A549 (cell line): ENCODE data around the gene DGCR2. TPM values are rescaled to one million over a fixed set of nuclear protein-coding genes. Genes with fewer than 3 reads are reported as not detected.

Experiments used
- ATAC-seq, 2 experiments: fragments of 200-7000 bp in 1 of 2; fragments of >200 bp in 1 of 2; cut with Nextera tagmentation in 1 of 2; cut with Tn5 transposase in 1 of 2; 3 replicates each; pipeline versions ENCODE4 v1.8.0 to v1.9.1; 2018 to 2020; ENCODE audit warnings: mild to moderate bottlenecking in 1 of 2, moderate library complexity in 1 of 2
- CTCF ChIA-PET: fragments of 300-600 bp; sonication (Branson Sonifier 250); formaldehyde crosslinking; extraction: SDS; loops from one replicate; lab custom pipeline; 2021; ENCODE audit warnings: antibody characterized with exemption, inconsistent platforms; lab: Yijun Ruan, JAX
- POLR2A ChIA-PET: fragments of 350-600 bp; formaldehyde crosslinking; extraction: SDS; loops from one replicate; lab custom pipeline; 2021; ENCODE audit warnings: antibody characterized with exemption, inconsistent platforms; lab: Yijun Ruan, JAX
- DNase-seq, 2 experiments: peaks; one replicate each; pipeline versions ENCODE4 v3.0.0 to v3.0.0-alpha.2; 2011 to 2016; ENCODE audit warnings: low read depth in 1 of 2, low spot score in 1 of 2
- FAIRE-seq: peaks from 2 replicates; lab custom pipeline; 2011; peaks lifted over from hg19 to GRCh38; lab: Jason Lieb, UNC
- H3K27ac ChIP-seq, 2 experiments: fragments of >200 bp; sonication (Bioruptor Twin); formaldehyde crosslinking; 3 replicates each; pipeline ENCODE4 v1.5.1; 2016 to 2017
- H3K4me1 ChIP-seq: fragments of >200 bp; sonication (Bioruptor Twin); formaldehyde crosslinking; 3 replicates; pipeline ENCODE4 v1.6.1; 2016
- H3K4me2 ChIP-seq: fragments of >200 bp; sonication (Bioruptor Twin); formaldehyde crosslinking; 3 replicates; pipeline ENCODE4 v1.6.1; 2016
- H3K4me3 ChIP-seq: fragments of >200 bp; sonication (Bioruptor Twin); formaldehyde crosslinking; 3 replicates; pipeline ENCODE4 v1.5.1; 2016
- H3K9me3 ChIP-seq: fragments of >200 bp; sonication (Bioruptor Twin); formaldehyde crosslinking; 3 replicates; pipeline ENCODE4 v1.6.1; 2016
- BHLHE40 ChIP-seq: IDR thresholded peaks from 2 replicates; pipeline ENCODE4 v1.6.1; 2012; ENCODE audit warnings: low read depth, low read length, inconsistent platforms
- CBX8 ChIP-seq: fragments of 200-600 bp; sonication (generic); IDR thresholded peaks from 2 replicates; pipeline ENCODE4 v1.6.1; 2016
- CEBPB ChIP-seq, 2 experiments: fragments of >200 bp in 1 of 2; sonication (Bioruptor Twin) in 1 of 2; formaldehyde crosslinking in 1 of 2; IDR thresholded peaks; 2 replicates each; pipeline ENCODE4 v1.6.1; 2012 to 2016
- CHD2 ChIP-seq: fragments of 150-350 bp; IDR thresholded peaks from 2 replicates; pipeline ENCODE4 v1.6.1; 2014; ENCODE audit warnings: low read length; ENCODE audit not compliant: partially characterized antibody
- CHD4 ChIP-seq: fragments of 200-600 bp; sonication (generic); IDR thresholded peaks from 2 replicates; pipeline ENCODE4 v1.6.1; 2016; ENCODE audit warnings: antibody characterized with exemption, mild to moderate bottlenecking, borderline replicate concordance
- ELK1 ChIP-seq: fragments of 150-350 bp; IDR thresholded peaks from 2 replicates; pipeline ENCODE4 v1.6.1; 2014; ENCODE audit warnings: low read depth, mild to moderate bottlenecking, low read length
- EP300 ChIP-seq, 2 experiments: fragments of >200 bp; sonication (Bioruptor Twin); formaldehyde crosslinking; IDR thresholded peaks; 2 replicates in 1 of 2; 3 replicates in 1 of 2; pipeline ENCODE4 v1.6.1; 2016 to 2017
- ESRRA ChIP-seq: fragments of 150-350 bp; IDR thresholded peaks from 2 replicates; pipeline ENCODE4 v1.6.1; 2014; ENCODE audit warnings: mild to moderate bottlenecking, low read length, borderline replicate concordance
- FOSL2 ChIP-seq, 2 experiments: fragments of 450-650 bp in 1 of 2; fragments of >200 bp in 1 of 2; sonication (Bioruptor Twin) in 1 of 2; formaldehyde crosslinking; IDR thresholded peaks; 2 replicates each; pipeline versions ENCODE4 v1.5.0 to v1.6.1; 2016 to 2020; ENCODE audit warnings: mild to moderate bottlenecking in 1 of 2, moderate library complexity in 1 of 2
- GATA3 ChIP-seq: IDR thresholded peaks from 2 replicates; pipeline ENCODE4 v1.6.1; 2012; ENCODE audit warnings: borderline replicate concordance
- HES2 ChIP-seq: fragments of >200 bp; sonication (Bioruptor Twin); formaldehyde crosslinking; IDR thresholded peaks from 2 replicates; pipeline ENCODE4 v1.6.1; 2016
- HMGXB4 ChIP-seq: fragments of 250-450 bp; sonication (Bioruptor Pico); IDR thresholded peaks from 2 replicates; pipeline ENCODE4 v1.5.0; 2021; ENCODE audit warnings: mild to moderate bottlenecking, moderate library complexity, borderline replicate concordance
- JUN ChIP-seq, 2 experiments: fragments of >200 bp; sonication (Bioruptor Twin); formaldehyde crosslinking; IDR thresholded peaks; 2 replicates in 1 of 2; 3 replicates in 1 of 2; pipeline ENCODE4 v1.6.1; 2016 to 2017
- MAFK ChIP-seq: fragments of 450-650 bp; IDR thresholded peaks from 2 replicates; pipeline ENCODE4 v1.6.1; 2014; ENCODE audit not compliant: partially characterized antibody
- MYC ChIP-seq: IDR thresholded peaks from 2 replicates; pipeline ENCODE4 v1.6.1; 2012; ENCODE audit warnings: mild to moderate bottlenecking, inconsistent platforms, low read length, improper control_type of control experiment, borderline replicate concordance
- NPAS2 ChIP-seq: fragments of 250-450 bp; sonication (Bioruptor Pico); IDR thresholded peaks from 2 replicates; pipeline ENCODE4 v1.8.0; 2022; ENCODE audit warnings: mild to moderate bottlenecking, moderate library complexity, borderline replicate concordance
- PBX3 ChIP-seq: IDR thresholded peaks from 2 replicates; pipeline ENCODE4 v1.6.1; 2012
- POLR2AphosphoS2 ChIP-seq: conservative IDR thresholded peaks from 2 replicates; pipeline ENCODE4 v1.6.1; 2012; ENCODE audit warnings: low read length, improper control_type of control experiment, inconsistent platforms
- RCOR1 ChIP-seq: fragments of 150-350 bp; IDR thresholded peaks from 2 replicates; pipeline ENCODE4 v1.6.1; 2014; ENCODE audit warnings: antibody characterized with exemption, low read length, low read depth
- RFX5 ChIP-seq: fragments of 450-650 bp; IDR thresholded peaks from 2 replicates; pipeline ENCODE4 v1.7.1; 2014; ENCODE audit warnings: antibody characterized with exemption, mild to moderate bottlenecking, moderate library complexity
- SREBF2 ChIP-seq: fragments of 450-650 bp; IDR thresholded peaks from 2 replicates; pipeline ENCODE4 v1.6.1; 2014; ENCODE audit warnings: mild to moderate bottlenecking, moderate library complexity
- TFCP2L1 ChIP-seq: fragments of 250-450 bp; sonication (Bioruptor Pico); IDR thresholded peaks from 2 replicates; pipeline ENCODE4 v1.5.0; 2021; ENCODE audit warnings: mild to moderate bottlenecking
- TP53 ChIP-seq: fragments of 250-450 bp; sonication (Bioruptor Pico); IDR thresholded peaks from 2 replicates; pipeline ENCODE4 v1.5.0; 2021; ENCODE audit warnings: mild to moderate bottlenecking, moderate library complexity
- ZC3H11A ChIP-seq: fragments of 450-650 bp; IDR thresholded peaks from 2 replicates; pipeline ENCODE4 v1.6.1; 2014; ENCODE audit warnings: antibody characterized with exemption, mild to moderate bottlenecking
- ZFP36 ChIP-seq: fragments of 450-650 bp; IDR thresholded peaks from 2 replicates; pipeline ENCODE4 v1.6.1; 2014; ENCODE audit warnings: borderline replicate concordance; ENCODE audit not compliant: partially characterized antibody
- WGBS: methylation state at CpG from one replicate; pipeline ENCODE4 v1.1.6; 2017; ENCODE audit errors: missing lambda C conversion rate; 5-methylcytosine and 5-hydroxymethylcytosine counted together
- polyA plus RNA-seq, 4 experiments: library from polyadenylated mRNA; depleted of rRNA in 3 of 4; stranded (reverse); fragments of >200 nt; fragmentation: RNase III in 1 of 4; extraction: RNeasy Plus Mini Kit Qiagen cat#74134 plus additional on column Dnase treatment in 1 of 4; gene quantifications; 2 replicates in 3 of 4; 3 replicates in 1 of 4; pipeline ENCODE4 v1.2.3, GENCODE V29; 2011 to 2017

Gene DGCR2
- polyA plus RNA-seq, 2 of the 4 experiments (the other 2 are of a cell fraction), result 10.6 to 17.9 TPM

- TF ChIP-seq CHD4, result no peak
- TF ChIP-seq NPAS2, result no peak
- TF ChIP-seq ZFP36, result no peak
- TF ChIP-seq MYC, result no peak
- no peak for TF ChIP-seq SREBF2
- no peak for TF ChIP-seq RCOR1
- no peak for TF ChIP-seq EP300 (IDR thresholded peaks at IDR 0.05)
- no peak for TF ChIP-seq POLR2AphosphoS2
- TF ChIP-seq TP53 (CRISPR knock-in tag), result no peak
- TF ChIP-seq HES2, result no peak
- no peak for TF ChIP-seq CBX8
- no peak for TF ChIP-seq FOSL2 (IDR thresholded peaks at IDR 0.05)
- TF ChIP-seq FOSL2 (CRISPR knock-in tag; IDR thresholded peaks at IDR 0.05), result no peak
- TF ChIP-seq CHD2, result no peak
- ATAC-seq, result no peak
These were observed 75.2 kb downstream of the DGCR2 start for GRCh38 chr22:19046719-19047609.

GRCh38 chr22:19046287-19046686 is 75.9 kb downstream of the DGCR2 start:
- WGBS, result 89% methylated on average over 2 of the region's 2 CpGs
- no peak for DNase-seq
- CTCF ChIA-PET, result no interaction called here

More at GRCh38 chr22:19046719-19047609, 75.2 kb downstream of the DGCR2 start:
- Histone ChIP-seq H3K9me3 (no peaks in the 10 kb centered on the region), H3K27ac (no peak overlapping the region), H3K4me2 (no peak overlapping the region), H3K4me3 (no peak overlapping the region), H3K4me1 (no peaks in the 10 kb centered on the region)
- WGBS, result 89% methylated on average over 4 of the region's 5 CpGs
- ChIA-PET POLR2A (no interaction called here), CTCF (no interaction called here)
- no peak for FAIRE-seq
- DNase-seq, result no peak

More at GRCh38 chr22:19046287-19046686, 75.9 kb downstream of the DGCR2 start:
- POLR2A ChIA-PET, result no interaction called here
- ATAC-seq (no peak), FAIRE-seq (no peak)
- Histone ChIP-seq H3K4me2 (no peak overlapping the region), H3K4me3 (no peak overlapping the region), H3K9me3 (no peaks in the 10 kb centered on the region), H3K27ac (no peak overlapping the region), H3K4me1 (no peaks in the 10 kb centered on the region)
- TF ChIP-seq CEBPB (IDR thresholded peaks at IDR 0.05) (no peak), SREBF2 (no peak), HMGXB4 (no peak), ELK1 (no peak), ZC3H11A (no peak), BHLHE40 (no peak), GATA3 (no peak), MAFK (no peak), PBX3 (no peak), JUN (IDR thresholded peaks at IDR 0.05) (no peak), TFCP2L1 (CRISPR knock-in tag) (no peak), RFX5 (no peak), ESRRA (no peak)
